Measurements from ENCODE around the gene ABO. TPM values are rescaled to one million over a fixed set of nuclear protein-coding genes. Genes with fewer than 3 reads are reported as not detected.
"Not testable (repeated sequence)": the region's sequence is repeated elsewhere in the genome, so short reads cannot be mapped to it uniquely, and the experiment has no call there.

Gene ABO
- total RNA-seq, 2 experiments from 2014 or later = 0.27 to 0.56 TPM

DNA sequence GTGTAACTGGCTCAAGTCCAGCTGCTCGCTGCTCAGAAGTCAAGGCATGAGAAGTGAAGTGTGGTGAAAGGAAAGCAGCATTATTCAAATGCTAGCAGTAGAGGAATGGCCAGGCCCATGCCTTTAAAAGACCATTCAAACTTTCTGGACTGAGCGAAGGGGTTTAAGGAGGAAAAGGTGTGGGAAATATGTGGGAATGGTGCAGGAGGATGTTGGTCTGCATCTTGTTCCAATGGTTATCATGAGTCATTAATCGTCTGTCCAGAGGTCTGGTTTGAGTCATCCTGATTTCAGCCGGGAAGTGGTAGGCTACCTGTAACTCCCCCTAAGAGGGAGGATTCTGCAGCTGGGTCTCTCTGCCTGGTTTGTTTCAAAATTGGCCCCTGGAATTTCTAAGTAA lies 60.7 kb downstream of the ABO start:
- H3K4me1 Mint-ChIP-seq; H3K4me3 Mint-ChIP-seq; H3K36me3 Mint-ChIP-seq (ENCODE audit: low read depth); H3K9me3 Mint-ChIP-seq; CTCF ChIA-PET; DNase-seq; POLR2A ChIA-PET; H3K27ac Mint-ChIP-seq: not testable (repeated sequence)
- H3K27me3 Mint-ChIP-seq = peaks cover 52% of the 10 kb centered on the region

DNA sequence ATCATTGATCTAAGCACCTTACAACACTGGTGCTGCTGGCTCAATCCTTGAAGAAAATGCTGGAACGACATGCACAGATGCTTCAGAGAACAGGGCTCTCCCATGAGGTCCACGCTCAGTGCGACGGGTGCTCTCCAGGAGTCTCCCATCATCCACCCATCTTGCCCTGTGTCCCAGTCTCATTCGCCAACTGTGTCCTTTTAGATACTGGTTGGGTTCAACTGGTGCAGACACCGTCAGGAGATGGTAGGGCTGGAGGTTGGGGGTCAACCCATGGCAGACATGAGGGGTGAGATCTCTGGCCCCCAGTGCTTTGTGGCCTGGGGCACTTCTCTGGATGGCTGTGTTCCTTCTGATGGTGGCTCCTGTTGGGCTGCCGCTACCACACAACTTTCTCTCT lies 64.4 kb downstream of the ABO start:
- no peak overlapping the region for H3K27ac Mint-ChIP-seq
- H3K4me3 Mint-ChIP-seq = no peak overlapping the region
- ChIA-PET POLR2A (no interaction called here), CTCF (no interaction called here)
- H3K36me3 Mint-ChIP-seq (ENCODE audit: low read depth) = no peaks in the 10 kb centered on the region
- peaks cover 25% of the 10 kb centered on the region for H3K27me3 Mint-ChIP-seq
- no peak for DNase-seq
- H3K4me1 Mint-ChIP-seq = no peaks in the 10 kb centered on the region
- no peaks in the 10 kb centered on the region for H3K9me3 Mint-ChIP-seq

DNA sequence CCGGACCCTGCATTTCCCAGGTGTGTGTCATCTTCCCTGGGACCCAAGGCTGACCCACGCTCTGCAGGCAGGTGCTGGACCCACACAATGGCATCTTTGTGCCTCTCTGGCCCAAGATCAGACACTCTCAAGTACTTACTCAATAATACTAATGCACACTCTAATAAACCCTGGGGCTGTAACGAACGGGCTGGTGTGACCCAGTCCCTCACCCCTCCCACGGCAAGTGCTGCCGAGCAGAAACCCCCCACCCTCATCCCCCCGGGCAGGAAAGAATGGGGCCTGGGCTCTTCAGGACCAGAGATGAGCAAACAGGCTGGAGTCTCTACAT lies 64.8 kb downstream of the ABO start:
- no peaks in the 10 kb centered on the region for H3K4me1 Mint-ChIP-seq
- DNase-seq = no peak
- H3K36me3 Mint-ChIP-seq (ENCODE audit: low read depth) = no peaks in the 10 kb centered on the region
- POLR2A ChIA-PET = no interaction called here
- peaks cover 22% of the 10 kb centered on the region for H3K27me3 Mint-ChIP-seq
- no peak overlapping the region for H3K27ac Mint-ChIP-seq
- CTCF ChIA-PET = no interaction called here
- no peak overlapping the region for H3K4me3 Mint-ChIP-seq
- no peaks in the 10 kb centered on the region for H3K9me3 Mint-ChIP-seq

DNA sequence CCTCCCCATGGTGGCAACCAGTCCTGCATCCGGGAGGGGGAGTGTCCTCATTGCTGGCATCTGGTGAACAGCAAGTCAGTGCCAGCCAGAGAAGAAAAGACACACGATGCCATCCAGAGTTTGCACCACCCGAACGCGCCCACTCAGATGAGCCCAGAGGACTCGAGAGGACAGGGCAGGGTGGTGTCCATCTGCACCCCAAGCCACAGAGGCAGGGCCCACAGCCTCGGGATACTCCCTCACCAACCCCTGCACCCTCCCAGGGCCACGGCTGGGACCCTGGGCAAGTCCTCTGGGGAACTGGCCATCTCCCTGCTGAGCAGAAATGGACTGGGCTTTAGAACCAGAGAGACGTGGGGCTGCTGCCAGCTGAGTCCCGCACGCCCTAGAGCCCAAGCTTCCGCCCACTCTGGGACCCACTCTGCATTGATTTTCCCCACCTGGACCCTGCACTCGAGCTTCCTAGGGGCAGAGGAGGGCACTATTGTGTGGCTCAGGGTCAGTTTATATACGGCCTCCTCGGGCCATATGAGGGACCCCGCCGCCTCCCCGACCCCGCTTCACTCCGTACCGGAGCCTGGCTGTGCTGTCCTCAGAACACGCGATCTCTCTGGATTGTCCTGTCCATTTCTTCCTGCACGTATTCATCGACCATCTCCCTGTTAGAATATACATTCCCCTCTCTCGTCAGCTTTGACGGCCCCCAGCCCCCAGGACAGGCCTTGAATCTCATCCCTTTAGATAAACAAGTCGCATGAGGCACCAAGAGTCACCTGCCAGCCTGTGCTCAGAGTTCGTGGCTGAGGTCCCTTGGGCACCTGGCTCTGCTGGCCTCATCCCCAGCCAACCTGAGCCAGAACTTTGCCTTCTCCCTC lies 65.4 kb downstream of the ABO start:
- CTCF ChIA-PET; H3K36me3 Mint-ChIP-seq (ENCODE audit: low read depth); H3K27ac Mint-ChIP-seq; POLR2A ChIA-PET; H3K4me3 Mint-ChIP-seq; H3K9me3 Mint-ChIP-seq; DNase-seq; H3K4me1 Mint-ChIP-seq: not testable (repeated sequence)
- H3K27me3 Mint-ChIP-seq = peaks cover 17% of the 10 kb centered on the region

DNA sequence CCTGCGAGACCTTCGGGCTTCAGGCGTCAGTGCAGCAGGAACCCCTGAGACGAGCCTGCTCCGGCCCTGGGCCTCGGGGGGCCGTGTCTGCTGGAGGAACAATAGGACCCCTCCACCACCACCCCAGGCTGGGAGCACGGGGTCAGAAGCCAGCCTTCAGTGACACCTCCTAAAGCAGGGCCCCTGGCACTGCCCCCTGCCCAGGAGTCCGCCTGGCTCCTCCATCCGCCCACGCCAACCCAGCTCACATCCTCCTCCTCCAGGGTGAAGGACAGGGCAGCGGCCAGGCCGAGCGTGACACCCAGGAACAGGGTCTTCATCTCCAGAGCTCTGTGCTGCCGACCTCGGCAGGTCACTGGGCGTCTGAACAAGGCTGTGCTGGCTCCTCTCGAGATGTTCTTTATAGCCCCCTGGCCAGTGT lies 66.1 kb downstream of the ABO start, which contains the start of gene OBP2B:
TSS of gene OBP2B (minus strand) at position 371 of the 421 bp plus-strand sequence. CDS start at position 320, 51 bp downstream.
- H3K4me3 Mint-ChIP-seq; CTCF ChIA-PET; H3K27ac Mint-ChIP-seq; H3K36me3 Mint-ChIP-seq (ENCODE audit: low read depth); H3K9me3 Mint-ChIP-seq; H3K4me1 Mint-ChIP-seq; DNase-seq; POLR2A ChIA-PET: not testable (repeated sequence)
- peaks cover 10% of the 10 kb centered on the region for H3K27me3 Mint-ChIP-seq

DNA sequence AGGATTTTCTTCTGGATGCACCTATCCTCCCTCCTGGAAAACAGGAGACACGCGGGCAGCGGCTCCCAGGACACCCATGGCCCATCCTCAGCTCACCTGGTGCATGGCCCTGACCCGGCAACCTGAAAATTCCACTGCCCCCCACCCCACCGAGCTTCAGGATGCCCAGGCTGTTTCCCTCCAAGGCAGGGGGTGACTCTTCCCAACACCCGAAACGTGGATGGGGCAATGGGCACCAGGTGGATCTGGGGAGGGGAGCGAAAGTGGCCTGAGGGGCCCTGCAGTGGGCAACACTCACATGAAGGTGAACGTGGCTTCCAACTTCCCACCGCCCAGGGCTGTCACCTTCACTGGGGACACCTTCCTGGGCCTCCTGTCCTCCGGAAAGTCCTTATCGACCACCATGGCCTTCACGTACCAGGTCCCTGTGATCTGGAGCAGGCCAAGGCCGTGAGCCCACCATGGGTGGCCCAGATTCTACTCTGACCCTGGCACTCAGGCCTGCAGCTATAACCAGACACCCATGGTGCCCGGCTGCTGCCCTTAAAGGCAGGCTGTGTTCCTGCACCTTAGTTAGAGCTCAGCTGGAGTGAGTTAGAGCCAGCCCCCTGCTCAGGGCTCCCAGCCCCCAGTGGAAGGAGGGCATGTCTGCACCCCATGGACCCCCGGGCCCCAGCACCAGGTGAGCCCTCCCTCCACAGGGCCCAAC lies 66.7 kb downstream of the ABO start:
- H3K4me1 Mint-ChIP-seq; DNase-seq; H3K27me3 Mint-ChIP-seq; POLR2A ChIA-PET; H3K27ac Mint-ChIP-seq; H3K4me3 Mint-ChIP-seq; H3K36me3 Mint-ChIP-seq (ENCODE audit: low read depth); H3K9me3 Mint-ChIP-seq: not testable (repeated sequence)
- CTCF ChIA-PET = interaction anchor here (1.6 kb wide), 1 partner anchor 31 kb away, joined by 3 read pairs; no protein-coding TSS in a partner anchor

DNA sequence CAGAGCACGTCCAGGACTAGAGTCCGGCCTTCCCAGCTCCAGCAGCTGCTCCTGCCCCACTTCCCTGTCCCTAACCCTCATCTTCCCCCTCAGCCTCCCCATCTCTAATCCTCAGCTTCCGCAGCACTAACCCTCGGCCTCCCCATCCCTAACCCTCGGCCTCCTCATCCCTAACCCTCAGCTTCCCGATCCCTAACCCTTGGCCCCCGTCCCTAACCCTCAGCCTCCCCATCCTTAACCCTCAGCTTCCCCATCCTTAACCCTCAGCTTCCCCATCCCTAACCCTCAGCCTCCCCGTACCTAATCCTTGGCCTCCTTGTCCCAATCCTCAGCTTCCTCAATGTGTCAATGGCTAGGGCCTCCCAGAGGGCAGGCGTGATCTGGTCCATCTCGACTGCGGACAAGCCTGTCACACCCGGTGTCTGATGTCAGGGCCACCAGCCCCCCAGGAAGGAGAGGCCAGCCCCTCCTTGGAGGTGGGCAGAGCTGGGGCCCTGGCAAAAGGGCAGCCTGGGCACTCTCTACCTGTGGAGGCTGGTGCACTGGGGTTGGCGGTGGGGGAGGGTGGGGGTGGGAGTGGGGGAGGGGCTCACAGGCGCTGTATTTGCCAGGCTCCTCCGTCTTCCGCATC lies 67.3 kb downstream of the ABO start:
- POLR2A ChIA-PET = no interaction called here
- CTCF ChIA-PET = interaction anchor here (1.6 kb wide), 1 partner anchor 32 kb away, joined by 3 read pairs; no protein-coding TSS in a partner anchor
- Mint-ChIP-seq H3K27me3 (peaks cover 3% of the 10 kb centered on the region), H3K27ac (no peak overlapping the region), H3K4me1 (no peaks in the 10 kb centered on the region), H3K36me3 (ENCODE audit: low read depth) (no peaks in the 10 kb centered on the region), H3K9me3 (no peaks in the 10 kb centered on the region), H3K4me3 (no peak overlapping the region)
- no peak for DNase-seq

DNA sequence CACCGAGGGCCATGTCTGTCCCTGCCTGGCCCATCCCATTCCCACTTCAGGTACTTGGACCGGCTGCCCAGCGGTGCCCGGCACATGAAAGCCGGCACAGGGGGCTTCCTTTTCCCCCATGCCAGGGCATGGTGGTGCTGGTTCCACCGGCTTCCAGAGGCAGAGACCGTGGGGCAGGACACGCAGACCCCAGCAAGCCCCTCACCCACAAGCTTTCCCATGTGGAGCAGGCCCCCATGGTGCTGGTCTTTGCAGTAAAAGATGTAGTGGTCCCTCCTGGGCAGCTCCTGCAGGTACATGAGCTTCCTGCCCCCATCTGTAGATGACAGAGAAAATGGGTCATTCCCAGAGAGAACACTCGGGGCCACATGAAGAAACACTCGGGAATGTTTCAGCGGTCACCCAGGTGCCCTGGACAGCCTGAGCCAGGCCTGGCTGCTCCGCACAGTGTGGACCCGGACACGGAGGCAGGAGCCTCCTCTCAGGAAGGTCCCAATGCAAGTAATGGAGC lies 67.9 kb downstream of the ABO start:
- ChIA-PET POLR2A (no interaction called here), CTCF (interaction anchor here (1.6 kb wide), 1 partner anchor 33 kb away, joined by 3 read pairs; no protein-coding TSS in a partner anchor)
- Mint-ChIP-seq H3K27me3 (peaks cover 2% of the 10 kb centered on the region), H3K4me3 (no peak overlapping the region), H3K4me1 (no peaks in the 10 kb centered on the region), H3K9me3 (no peaks in the 10 kb centered on the region), H3K27ac (no peak overlapping the region), H3K36me3 (ENCODE audit: low read depth) (no peaks in the 10 kb centered on the region)
- no peak for DNase-seq

DNA sequence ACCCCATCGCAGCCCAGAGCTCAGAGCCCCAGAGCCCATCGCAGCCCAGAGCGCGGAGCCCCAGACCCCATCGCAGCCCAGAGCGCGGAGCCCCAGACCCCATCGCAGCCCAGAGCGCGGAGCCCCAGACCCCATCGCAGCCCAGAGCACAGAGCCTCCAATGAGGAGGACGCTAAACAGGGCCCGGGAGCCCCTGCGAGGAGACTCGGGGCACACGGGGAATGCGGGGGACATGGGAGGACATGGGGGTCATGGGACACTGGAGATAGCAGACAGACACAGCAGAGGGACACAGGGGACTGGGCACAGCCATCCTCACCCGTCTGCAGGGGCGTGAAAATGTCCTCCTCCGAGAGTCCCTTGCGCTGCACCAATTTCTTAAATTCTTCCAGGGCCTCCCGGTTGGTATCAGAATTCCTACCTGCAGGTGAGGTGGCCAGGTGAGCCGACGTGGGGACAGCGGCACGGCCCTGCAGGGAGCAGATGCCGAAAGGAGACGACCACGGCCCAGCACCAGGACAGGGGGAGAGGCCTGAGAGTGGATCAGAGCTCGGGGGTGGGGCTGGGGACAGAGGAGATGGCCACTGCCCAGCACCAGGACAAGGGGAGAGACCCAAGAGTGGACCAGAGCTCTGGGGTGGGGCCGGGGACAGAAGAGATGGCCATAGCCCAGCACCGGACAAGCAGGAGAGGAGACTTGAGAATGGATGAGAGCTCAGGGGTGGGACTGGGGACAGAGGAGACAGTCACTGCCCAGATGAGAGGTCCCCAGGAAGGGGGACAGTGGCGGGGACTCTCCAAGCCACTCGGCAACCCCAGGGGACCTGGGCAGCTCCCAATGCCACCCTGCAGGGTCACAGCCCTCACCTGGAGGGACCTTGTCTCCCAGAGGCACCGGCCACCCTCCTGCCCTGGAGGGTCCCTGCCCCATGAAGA lies 68.7 kb downstream of the ABO start:
- Mint-ChIP-seq H3K36me3 (ENCODE audit: low read depth) (no peaks in the 10 kb centered on the region), H3K4me3 (no peak overlapping the region), H3K4me1 (no peaks in the 10 kb centered on the region), H3K27ac (peak overlapping the region; percentile 36), H3K9me3 (no peaks in the 10 kb centered on the region), H3K27me3 (no peaks in the 10 kb centered on the region)
- ChIA-PET POLR2A (no interaction called here), CTCF (interaction anchor here (1.6 kb wide), 1 partner anchor 33 kb away, joined by 3 read pairs; no protein-coding TSS in a partner anchor)
- no peak for DNase-seq

DNA sequence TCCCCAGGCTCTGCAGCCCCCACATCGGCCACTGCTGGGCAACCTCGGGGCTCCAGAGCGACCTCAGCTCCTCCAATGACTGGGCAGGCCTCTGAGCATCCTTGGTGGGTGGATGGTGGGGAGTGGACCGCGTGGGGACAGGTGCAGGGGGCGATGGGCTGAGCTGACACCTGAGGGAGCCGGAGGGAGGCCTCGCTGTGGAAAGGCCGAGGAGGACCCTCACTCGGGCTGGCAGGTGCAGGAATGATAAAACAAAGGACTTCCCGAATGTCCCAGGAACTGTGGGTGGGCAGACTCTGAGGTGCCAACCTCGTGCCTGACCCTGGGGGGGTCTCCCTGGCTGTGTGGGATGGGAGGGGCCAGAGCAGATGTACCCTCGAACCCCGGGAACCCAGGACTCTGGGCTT lies 69.5 kb downstream of the ABO start:
- H3K36me3 Mint-ChIP-seq (ENCODE audit: low read depth); POLR2A ChIA-PET; H3K4me3 Mint-ChIP-seq; H3K9me3 Mint-ChIP-seq; CTCF ChIA-PET; H3K27ac Mint-ChIP-seq; DNase-seq; H3K27me3 Mint-ChIP-seq; H3K4me1 Mint-ChIP-seq: not testable (repeated sequence)

Data from activated CD4-positive, alpha-beta T cell treated with anti-CD3 and anti-CD28 coated beads, Interleukin-2, amount 10 ng/mL, durations not matched to agents 7 days and 5 days (primary cell).